HG02852 (cell line): ENCODE data around the gene MBD6.
"Not testable (repeated sequence)": the region's sequence is repeated elsewhere in the genome, so short reads cannot be mapped to it uniquely, and the experiment has no call there.

Experiments
- ATAC-seq: cut with Tn5 transposase; IDR thresholded peaks from one replicate; pipeline ENCODE4 v1.9.1; 2021; ENCODE audit warnings: mild to moderate bottlenecking, moderate library complexity; ENCODE audit not compliant: unreplicated experiment

Gene MBD6

DNA sequence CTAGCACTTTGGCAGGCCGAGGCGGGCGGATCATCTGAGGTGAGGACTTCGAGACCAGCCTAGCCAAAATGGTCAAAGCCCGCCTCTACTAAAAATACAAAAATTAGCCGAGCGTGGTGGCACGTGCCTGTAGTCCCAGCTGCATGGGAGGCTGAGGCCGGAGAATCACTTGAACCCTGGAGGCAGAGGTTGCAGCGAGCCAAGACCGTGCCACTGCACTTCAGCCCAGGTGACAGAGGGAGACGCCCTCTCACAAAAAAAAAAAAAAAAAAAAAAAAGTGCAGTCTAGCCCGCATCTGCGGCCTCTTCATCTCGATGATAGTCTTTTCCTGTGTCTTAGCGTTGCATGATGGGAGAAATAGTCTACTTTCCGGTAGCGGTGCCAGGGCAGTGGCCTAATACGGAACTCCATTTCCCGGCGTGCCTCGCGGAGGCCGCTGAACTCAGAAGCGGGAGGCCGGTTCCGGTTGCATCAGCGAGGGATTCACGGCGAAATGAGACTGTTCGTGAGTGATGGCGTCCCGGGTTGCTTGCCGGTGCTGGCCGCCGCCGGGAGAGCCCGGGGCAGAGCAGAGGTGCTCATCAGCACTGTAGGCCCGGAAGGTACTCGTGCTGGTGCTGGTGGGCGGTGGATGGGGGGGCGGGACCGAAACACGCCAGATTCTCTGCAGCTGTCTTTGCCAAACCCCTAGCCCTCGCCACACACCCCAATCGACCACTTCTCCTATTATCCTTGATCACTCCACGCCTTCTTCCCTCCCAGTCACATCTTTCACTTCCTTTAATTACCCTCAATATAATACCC lies 34.8 kb upstream of the MBD6 start, which contains the start of gene MARS1:
MARS1 (plus strand) TSS at position 472 of the 805 bp plus-strand sequence; CDS start at position 495, 23 bp downstream.
- peak; percentile 95 for ATAC-seq

- no peak for ATAC-seq
Measured at GRCh38 chr12:57488402-57489156, 34.0 kb upstream of the MBD6 start.

DNA sequence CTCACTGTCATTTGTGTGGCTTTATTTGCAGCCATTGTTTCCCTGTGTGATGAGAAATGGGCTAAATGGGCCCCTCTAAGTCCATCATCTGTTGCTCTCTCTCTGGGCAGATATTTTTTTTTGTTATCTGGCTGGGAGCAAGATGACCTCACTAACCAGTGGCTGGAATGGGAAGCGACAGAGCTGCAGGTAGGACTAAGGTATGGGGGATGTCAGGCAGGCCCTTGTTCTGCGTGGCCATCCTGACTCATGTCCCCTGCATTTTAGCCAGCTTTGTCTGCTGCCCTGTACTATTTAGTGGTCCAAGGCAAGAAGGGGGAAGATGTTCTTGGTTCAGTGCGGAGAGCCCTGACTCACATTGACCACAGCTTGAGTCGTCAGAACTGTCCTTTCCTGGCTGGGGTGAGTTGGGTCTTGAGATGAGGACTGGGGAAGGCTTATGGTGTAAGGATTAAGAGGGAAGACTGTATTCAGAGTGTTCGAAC lies 33.4 kb upstream of the MBD6 start:
- no peak for ATAC-seq

- ATAC-seq, result no peak
Measured at GRCh38 chr12:57490126-57490525, 32.5 kb upstream of the MBD6 start.

GRCh38 chr12:57491393-57492280 lies 31.0 kb upstream of the MBD6 start:
- no peak for ATAC-seq

DNA sequence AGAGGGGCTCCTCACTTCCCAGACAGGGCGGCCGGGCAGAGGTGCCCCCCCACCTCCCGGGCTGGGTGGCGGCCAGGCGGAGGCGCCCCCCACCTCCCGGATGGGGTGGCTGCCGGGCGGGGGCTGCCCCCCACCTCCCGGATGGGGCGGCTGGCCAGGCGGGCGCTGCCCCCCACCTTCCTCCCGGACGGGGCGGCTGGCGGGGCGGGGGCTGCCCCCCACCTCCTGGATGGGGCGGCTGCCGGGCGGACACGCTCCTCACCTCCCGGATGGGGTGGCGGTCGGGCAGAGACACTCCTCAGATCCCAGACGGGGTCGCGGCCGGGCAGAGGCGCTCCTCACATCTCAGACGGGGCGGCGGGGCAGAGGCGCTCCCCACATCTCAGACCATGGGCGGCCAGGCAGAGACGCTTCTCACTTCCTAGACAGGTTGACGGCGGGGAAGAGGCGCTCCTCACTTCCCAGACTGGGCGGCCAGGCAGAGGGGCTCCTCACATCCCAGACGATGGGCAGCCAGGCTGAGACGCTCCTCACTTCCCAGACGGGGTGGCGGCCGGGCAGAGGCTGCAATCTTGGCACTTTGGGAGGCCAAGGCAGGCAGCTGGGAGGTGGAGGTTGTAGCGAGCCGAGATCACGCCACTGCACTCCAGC lies 27.4 kb upstream of the MBD6 start:
- not testable (repeated sequence) for ATAC-seq

DNA sequence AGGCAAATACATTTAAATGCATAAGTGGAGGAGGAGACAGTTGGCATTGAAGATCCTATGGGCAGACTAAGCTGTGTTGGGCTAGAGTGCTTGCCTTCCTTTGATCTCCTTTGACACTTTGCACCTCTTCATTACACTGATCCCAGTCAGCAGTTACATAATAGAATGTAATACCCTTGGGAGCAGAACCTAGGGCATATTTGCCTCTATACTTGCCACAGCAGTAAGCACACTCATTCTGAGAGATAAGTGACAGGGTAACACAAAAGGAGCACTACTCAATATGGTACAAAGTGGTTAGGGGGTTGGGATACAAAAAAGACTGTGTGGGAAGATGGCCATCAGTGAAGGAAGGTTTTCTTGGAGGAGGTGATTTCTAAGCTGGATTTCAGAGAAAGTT lies 25.8 kb upstream of the MBD6 start:
- ATAC-seq, result no peak

DNA sequence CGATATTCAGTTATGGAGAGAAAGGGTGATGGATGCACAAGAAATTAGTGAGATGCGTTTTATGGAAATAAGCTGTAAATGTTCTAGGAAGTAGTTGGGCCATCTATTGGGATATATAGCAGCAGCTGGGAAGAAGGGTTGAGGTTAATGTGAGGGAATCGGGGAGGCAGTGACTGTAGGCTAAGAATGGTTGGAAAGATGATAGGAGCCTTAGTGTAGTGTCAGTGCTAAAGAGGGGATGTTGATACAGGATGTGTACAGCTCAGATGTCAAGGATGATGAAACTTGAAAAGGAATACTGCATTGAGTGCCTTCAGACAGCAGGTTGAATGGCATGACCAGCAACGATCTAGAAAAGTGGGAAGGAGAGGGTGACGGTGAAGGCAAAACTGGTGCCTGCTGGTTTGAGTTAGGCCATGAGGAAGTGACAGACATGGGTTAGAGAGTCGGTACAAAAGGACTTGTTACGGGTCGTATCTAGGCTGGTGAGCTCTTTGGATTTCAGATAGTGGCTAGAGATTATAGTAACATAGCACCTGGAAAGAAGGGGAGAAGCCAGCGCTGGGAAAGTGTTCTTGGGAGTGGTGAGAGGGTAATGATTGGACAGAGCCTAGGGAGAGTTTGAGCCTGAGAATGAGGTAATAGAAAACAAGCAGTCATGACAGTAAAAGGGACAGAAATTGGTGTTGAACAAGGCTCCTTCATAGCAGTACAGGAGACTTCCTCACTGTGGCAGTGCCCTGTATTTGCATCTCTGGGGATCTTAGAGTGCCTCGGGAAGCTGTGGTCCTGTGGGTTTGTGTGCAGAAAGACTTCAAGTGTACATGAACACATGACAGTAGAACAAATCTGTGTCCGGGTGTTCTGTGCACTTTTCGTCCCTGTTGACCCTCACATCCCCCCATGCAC lies 25.1 kb upstream of the MBD6 start:
- ATAC-seq, result no peak

DNA sequence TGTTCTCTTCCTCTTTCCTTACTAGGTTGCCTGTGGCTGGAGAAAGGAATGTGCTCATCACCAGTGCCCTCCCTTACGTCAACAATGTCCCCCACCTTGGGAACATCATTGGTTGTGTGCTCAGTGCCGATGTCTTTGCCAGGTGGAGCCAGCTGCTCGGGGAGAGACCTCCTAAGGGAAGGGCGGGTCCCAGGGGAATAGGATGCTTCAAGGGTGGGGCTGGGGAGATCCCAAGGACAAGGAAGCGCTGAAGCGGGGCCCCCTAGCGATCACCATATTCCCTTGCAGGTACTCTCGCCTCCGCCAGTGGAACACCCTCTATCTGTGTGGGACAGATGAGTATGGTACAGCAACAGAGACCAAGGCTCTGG lies 24.5 kb upstream of the MBD6 start:
- no peak for ATAC-seq

DNA sequence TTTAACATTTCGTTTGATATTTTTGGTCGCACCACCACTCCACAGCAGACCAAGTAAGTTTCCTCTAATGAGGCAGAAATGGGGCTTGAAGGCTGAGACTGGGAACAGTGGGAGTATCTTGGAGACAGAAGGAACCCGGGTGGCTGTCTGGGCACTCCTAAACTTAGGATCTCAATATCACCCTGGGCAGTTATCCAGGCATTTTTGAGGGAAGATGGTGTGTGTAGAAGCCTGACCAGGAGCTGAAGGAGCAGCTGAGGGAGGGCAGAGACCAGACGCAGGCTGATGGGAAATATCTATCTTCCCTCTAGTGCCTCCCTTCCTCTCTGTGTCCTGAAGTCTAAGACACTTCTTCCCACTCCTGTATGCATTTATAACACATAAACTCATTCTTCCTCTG lies 24.1 kb upstream of the MBD6 start:
- ATAC-seq, result no peak

GRCh38 chr12:57500213-57500612 lies 22.4 kb upstream of the MBD6 start:
- no peak for ATAC-seq

- ATAC-seq, result not testable (repeated sequence)
Measured at GRCh38 chr12:57502311-57502969, 20.2 kb upstream of the MBD6 start.

DNA sequence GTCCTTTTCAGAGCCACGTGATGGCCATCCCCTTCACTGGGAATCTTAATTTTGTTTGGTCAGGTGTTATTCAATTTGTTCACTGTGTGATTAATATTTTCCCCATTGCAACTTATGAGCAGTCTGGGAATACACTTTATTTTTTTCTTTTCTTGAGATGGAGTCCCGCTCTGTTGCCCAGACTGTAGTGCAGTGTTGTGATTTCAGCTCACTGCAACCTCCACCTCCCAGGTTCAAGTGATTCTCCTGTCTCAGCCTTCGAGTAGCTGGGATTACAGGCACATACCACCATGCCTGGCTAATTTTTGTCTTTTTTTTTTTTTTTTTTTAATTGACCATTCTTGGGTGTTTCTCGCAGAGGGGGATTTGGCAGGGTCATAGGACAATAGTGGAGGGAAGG lies 16.1 kb upstream of the MBD6 start:
- not testable (repeated sequence) for ATAC-seq

GRCh38 chr12:57507796-57508195 lies 14.8 kb upstream of the MBD6 start:
- not testable (repeated sequence) for ATAC-seq

DNA sequence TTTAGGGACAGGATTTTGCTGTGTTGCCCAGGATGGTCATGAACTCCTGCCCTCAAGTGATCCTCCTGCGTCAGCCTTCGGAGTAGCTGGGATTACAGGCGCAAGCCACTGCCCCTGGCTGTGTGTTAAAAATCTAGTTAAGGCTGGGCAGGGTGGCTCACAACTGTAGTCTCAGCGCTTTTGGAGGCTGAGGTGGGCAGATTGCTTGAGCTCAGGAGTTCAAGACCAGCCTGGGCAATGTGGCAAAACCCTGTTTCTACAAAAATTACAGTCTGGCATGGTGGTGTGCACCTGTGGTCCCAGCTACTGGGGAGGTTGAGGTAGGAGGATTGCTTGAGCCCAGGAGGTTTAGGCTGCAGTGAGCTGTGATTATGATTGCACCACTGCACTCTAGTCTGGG lies 11.5 kb upstream of the MBD6 start:
- no peak for ATAC-seq

- no peak for ATAC-seq
Measured at GRCh38 chr12:57511588-57512325, 10.9 kb upstream of the MBD6 start.

DNA sequence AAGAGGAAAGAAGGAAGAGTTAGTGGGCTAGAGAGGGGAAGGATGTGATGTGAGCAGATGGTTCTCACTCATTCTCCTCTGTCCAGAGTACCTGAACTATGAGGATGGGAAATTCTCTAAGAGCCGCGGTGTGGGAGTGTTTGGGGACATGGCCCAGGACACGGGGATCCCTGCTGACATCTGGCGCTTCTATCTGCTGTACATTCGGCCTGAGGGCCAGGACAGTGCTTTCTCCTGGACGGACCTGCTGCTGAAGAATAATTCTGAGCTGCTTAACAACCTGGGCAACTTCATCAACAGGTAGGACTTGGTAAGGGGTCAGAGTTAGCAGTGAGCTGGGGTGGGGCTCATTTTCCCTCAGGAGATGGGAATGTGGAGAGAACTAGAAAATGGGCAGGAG lies 10.0 kb upstream of the MBD6 start:
- ATAC-seq, result no peak

DNA sequence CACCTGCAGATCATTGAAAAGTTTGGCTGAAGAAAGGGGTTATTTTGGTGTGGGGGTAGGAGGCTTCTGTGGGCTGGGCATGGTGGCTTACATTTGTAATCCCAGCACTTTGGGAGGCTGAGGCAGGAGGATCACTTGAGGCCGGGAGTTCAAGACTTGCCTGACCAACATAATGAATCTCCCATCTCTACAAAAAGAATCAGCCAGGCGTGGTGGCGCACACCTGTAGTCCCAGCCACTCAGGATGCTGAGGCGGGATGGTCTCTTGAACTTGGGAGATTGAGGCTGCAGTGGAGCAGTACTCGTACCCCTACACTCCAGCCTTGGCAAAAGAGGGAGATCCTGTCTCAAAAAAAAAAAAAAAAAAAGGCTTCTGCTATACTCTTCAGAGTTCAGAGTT lies 9.4 kb upstream of the MBD6 start:
- ATAC-seq, result no peak
